Embryonic facial prominence (tissue), 1 donor: ENCODE data around the gene AFAP1L2.

Experiments used
- DNase-seq: peaks from one replicate; pipeline ENCODE4 v3.0.0-alpha.2; 2016; ENCODE audit errors: extremely low spot score

Gene AFAP1L2

GRCh38 chr10:114388275-114388674 lies 16.0 kb downstream of the AFAP1L2 start:
- DNase-seq: no peak

- DNase-seq: no peak
Observed at GRCh38 chr10:114387784-114388183, 16.5 kb downstream of the AFAP1L2 start.

GRCh38 chr10:114386452-114386851 lies 17.9 kb downstream of the AFAP1L2 start:
- DNase-seq: no peak

- DNase-seq: no peak
Observed at GRCh38 chr10:114385557-114385956, 18.7 kb downstream of the AFAP1L2 start.

GRCh38 chr10:114384601-114385000 lies 19.7 kb downstream of the AFAP1L2 start:
- no peak for DNase-seq

- DNase-seq: no peak
Observed at GRCh38 chr10:114384181-114384580, 20.1 kb downstream of the AFAP1L2 start.

GRCh38 chr10:114380797-114381196 lies 23.5 kb downstream of the AFAP1L2 start:
- DNase-seq: no peak

GRCh38 chr10:114380060-114380459 lies 24.2 kb downstream of the AFAP1L2 start:
- no peak for DNase-seq

- DNase-seq: no peak
Observed at GRCh38 chr10:114379631-114380041, 24.7 kb downstream of the AFAP1L2 start.

- no peak for DNase-seq
Observed at GRCh38 chr10:114376523-114376922, 27.8 kb downstream of the AFAP1L2 start.

GRCh38 chr10:114375047-114375446 lies 29.3 kb downstream of the AFAP1L2 start:
- no peak for DNase-seq

GRCh38 chr10:114374053-114374791 lies 30.1 kb downstream of the AFAP1L2 start:
- peak; percentile 88 for DNase-seq

GRCh38 chr10:114373631-114374030 lies 30.7 kb downstream of the AFAP1L2 start:
- no peak for DNase-seq

- no peak for DNase-seq
Observed at GRCh38 chr10:114372995-114373394, 31.3 kb downstream of the AFAP1L2 start.

- DNase-seq: no peak
Observed at GRCh38 chr10:114372179-114372578, 32.1 kb downstream of the AFAP1L2 start.

GRCh38 chr10:114370966-114371365 lies 33.3 kb downstream of the AFAP1L2 start:
- no peak for DNase-seq

GRCh38 chr10:114370199-114370598 lies 34.1 kb downstream of the AFAP1L2 start:
- no peak for DNase-seq

GRCh38 chr10:114368057-114368391 lies 36.3 kb downstream of the AFAP1L2 start:
- DNase-seq: no peak

- DNase-seq: no peak
Observed at GRCh38 chr10:114367351-114368056, 36.8 kb downstream of the AFAP1L2 start.

GRCh38 chr10:114364726-114365125 lies 39.6 kb downstream of the AFAP1L2 start:
- DNase-seq: no peak

GRCh38 chr10:114363745-114364454 lies 40.4 kb downstream of the AFAP1L2 start:
- no peak for DNase-seq

GRCh38 chr10:114362826-114363355 lies 41.4 kb downstream of the AFAP1L2 start:
- DNase-seq: no peak

GRCh38 chr10:114359953-114360345 lies 44.4 kb downstream of the AFAP1L2 start:
- no peak for DNase-seq
